T-helper 1 cell treated with Interleukin-12 subunit alpha and Interleukin-12 subunit beta and Interleukin-4 antibody, amounts not matched to agents 30 ng/mL and 1 ng/mL, for 36 hours (primary cell): ENCODE data around the gene TPST1. TPM values are rescaled to one million over a fixed set of nuclear protein-coding genes. Genes with fewer than 3 reads are reported as not detected.

Experiments
- intact Hi-C: fragments of 100-400 bp; cut with micrococcal nuclease; formaldehyde crosslinking; loops from one replicate; pipeline ENCODE4 v1.15.1; 2024
- total RNA-seq: library from RNA; stranded (reverse); gene quantifications from 2 replicates; pipeline ENCODE4 v1.2.3, GENCODE V29; 2022

TPST1 gene
- total RNA-seq, 1 donor from 2014 or later, result 0.42 TPM

- intact Hi-C loops, result no loop called here
Measured at GRCh38 chr7:66281678-66282590, 76.8 kb downstream of the TPST1 start.

- intact Hi-C loops, result no loop called here
Measured at GRCh38 chr7:66282591-66282935, 77.4 kb downstream of the TPST1 start.

GRCh38 chr7:66283003-66283920 is 78.1 kb downstream of the TPST1 start:
- intact Hi-C loops, result no loop called here

- intact Hi-C loops, result no loop called here
Measured at GRCh38 chr7:66296001-66296521, 90.9 kb downstream of the TPST1 start.

GRCh38 chr7:66296557-66296956 is 91.4 kb downstream of the TPST1 start:
- intact Hi-C loops, result no loop called here

- intact Hi-C loops, result no loop called here
Measured at GRCh38 chr7:66297579-66297978, 92.4 kb downstream of the TPST1 start.

GRCh38 chr7:66301249-66301648 is 96.1 kb downstream of the TPST1 start:
- intact Hi-C loops, result no loop called here

- intact Hi-C loops, result no loop called here
Measured at GRCh38 chr7:66301737-66302136, 96.6 kb downstream of the TPST1 start.

- intact Hi-C loops, result no loop called here
Measured at GRCh38 chr7:66303454-66304155, 98.5 kb downstream of the TPST1 start.

GRCh38 chr7:66304536-66304935 is 99.4 kb downstream of the TPST1 start:
- intact Hi-C loops, result no loop called here

GRCh38 chr7:66306243-66306642 is 101.1 kb downstream of the TPST1 start:
- intact Hi-C loops, result no loop called here

GRCh38 chr7:66307591-66308215 is 102.6 kb downstream of the TPST1 start:
- intact Hi-C loops, result no loop called here

GRCh38 chr7:66308411-66308810 is 103.3 kb downstream of the TPST1 start:
- intact Hi-C loops, result no loop called here

- intact Hi-C loops, result no loop called here
Measured at GRCh38 chr7:66310620-66311019, 105.5 kb downstream of the TPST1 start.

- intact Hi-C loops, result no loop called here
Measured at GRCh38 chr7:66313886-66314568, 108.9 kb downstream of the TPST1 start.

- intact Hi-C loops, result no loop called here
Measured at GRCh38 chr7:66315192-66315591, 110.1 kb downstream of the TPST1 start.

- intact Hi-C loops, result no loop called here
Measured at GRCh38 chr7:66319407-66319979, 114.4 kb downstream of the TPST1 start.

GRCh38 chr7:66321283-66321682 is 116.1 kb downstream of the TPST1 start:
- intact Hi-C loops, result no loop called here

- intact Hi-C loops, result no loop called here
Measured at GRCh38 chr7:66323114-66323796, 118.1 kb downstream of the TPST1 start.
